ENCODE measurements around the gene SPON2. TPM values are rescaled to one million over a fixed set of nuclear protein-coding genes. Genes with fewer than 3 reads are reported as not detected.

Gene SPON2
- polyA plus RNA-seq, 2 donors = 17.0 to 26.9 TPM

DNA sequence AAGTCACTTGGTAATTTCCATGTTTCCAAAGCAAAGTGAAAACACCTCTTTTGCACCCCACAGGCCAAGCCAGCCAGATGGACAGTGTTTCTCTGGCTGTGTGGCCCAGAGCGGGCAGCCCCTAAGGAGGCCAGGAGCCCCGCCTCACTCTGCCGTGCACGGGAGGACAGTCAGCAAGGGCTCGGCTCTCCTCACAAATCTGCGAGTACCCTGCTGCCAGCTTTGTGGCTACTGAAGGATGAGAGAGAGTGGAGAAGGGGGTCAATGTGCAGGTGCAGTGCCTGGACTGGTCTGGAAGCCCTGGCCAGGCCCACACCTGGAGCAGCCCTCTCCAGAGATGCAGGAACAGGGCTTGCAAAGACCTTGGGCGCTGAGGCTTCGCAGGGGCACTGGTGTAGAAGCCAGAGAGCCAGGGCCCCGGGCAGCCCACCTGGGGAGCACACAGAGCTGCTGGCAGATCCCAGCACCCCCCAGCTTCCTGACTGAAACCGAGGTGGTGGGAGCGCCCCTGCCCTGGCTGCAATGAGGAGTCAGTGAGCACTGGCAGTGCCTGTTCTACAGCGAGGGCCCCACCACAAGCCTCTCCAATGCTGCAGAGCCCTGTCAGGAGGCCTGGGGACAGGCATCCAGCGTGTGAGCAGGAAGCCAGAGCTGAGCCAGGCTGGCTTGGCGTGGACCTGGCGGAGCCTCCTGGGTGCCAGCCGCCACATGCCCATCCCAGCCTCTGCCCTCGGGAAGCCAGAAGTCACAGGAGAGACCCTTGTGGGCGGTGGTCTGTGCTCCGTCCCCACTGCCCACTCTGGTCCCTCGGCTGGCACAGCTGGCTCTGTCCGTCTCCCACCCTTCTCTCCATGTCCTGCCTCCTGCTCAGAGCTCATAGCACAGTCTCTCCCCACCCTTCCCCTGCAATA is 3.9 kb downstream of the SPON2 start:
- no peak overlapping the region for H3K4me3 ChIP-seq (ENCODE audit: low read depth in 1 of 2, low read length in 2 of 2)
- peaks cover 3 to 28% of the 10 kb centered on the region in 2 donors for H3K4me1 ChIP-seq (ENCODE audit: control insufficient read depth in 2 of 2, insufficient read depth in 2 of 2, low read length in 1 of 2)
- H3K27ac ChIP-seq (ENCODE audit: low read depth in 2 of 2, low read length in 1 of 2) = no peak overlapping the region
- peaks cover 0 to 19% of the 10 kb centered on the region in 2 donors for H3K36me3 ChIP-seq (ENCODE audit: control insufficient read depth in 2 of 2, insufficient read depth in 2 of 2, low read length in 1 of 2)
- H3K27me3 ChIP-seq (ENCODE audit: control insufficient read depth in 1 of 2, insufficient read depth in 2 of 2, low read length in 2 of 2) = no peaks in the 10 kb centered on the region
- WGBS, 2 donors = 73 to 80% methylated on average over 21 of the region's 21 CpGs
- H3K9me3 ChIP-seq (ENCODE audit: control insufficient read depth in 2 of 2, insufficient read depth in 1 of 2, low read depth in 1 of 2, low read length in 1 of 2) = no peaks in the 10 kb centered on the region

DNA sequence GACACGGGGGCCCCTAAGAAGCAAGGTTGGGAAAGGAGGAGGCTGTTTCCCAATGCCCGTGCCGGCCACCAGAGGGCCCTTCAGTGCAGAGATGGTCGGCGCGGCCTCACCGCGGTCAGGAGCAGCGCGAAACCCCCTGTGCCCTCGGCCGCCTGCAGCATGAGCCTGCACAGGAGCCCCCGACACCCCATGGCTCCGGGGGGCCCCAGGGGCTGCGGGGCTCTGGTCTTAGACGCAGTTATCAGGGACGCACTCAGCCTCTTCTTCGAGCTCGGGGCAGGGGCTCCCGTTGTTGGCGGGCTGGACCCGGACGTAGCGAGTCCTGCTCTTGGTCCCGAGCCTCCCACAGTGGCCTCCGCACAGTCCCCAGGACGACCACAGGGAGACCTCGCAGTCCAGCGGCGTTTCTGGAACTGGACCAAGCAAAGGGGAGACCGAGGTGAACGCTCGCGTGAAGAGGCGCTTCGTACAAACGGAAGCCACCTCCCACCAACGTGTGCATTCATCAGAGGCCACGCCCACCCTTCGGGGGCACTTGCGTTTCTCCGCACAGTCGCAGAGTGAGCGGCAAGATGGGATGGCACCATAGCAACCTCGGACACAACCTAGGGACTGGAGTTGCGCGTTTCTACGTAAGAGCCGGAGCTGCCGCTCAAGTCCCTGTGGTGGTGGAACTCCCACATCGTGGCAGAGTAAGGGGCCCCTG is 5.0 kb downstream of the SPON2 start:
- Histone ChIP-seq H3K27me3 (ENCODE audit: control insufficient read depth in 1 of 2, insufficient read depth in 2 of 2, low read length in 2 of 2) (no peaks in the 10 kb centered on the region), H3K36me3 (ENCODE audit: control insufficient read depth in 2 of 2, insufficient read depth in 2 of 2, low read length in 1 of 2) (peaks cover 0 to 19% of the 10 kb centered on the region in 2 donors), H3K9me3 (ENCODE audit: control insufficient read depth in 2 of 2, insufficient read depth in 1 of 2, low read depth in 1 of 2, low read length in 1 of 2) (no peaks in the 10 kb centered on the region), H3K27ac (ENCODE audit: low read depth in 2 of 2, low read length in 1 of 2) (peak overlapping the region; percentile 19 to 44), H3K4me1 (ENCODE audit: control insufficient read depth in 2 of 2, insufficient read depth in 2 of 2, low read length in 1 of 2) (peaks cover 1 to 24% of the 10 kb centered on the region in 2 donors), H3K4me3 (ENCODE audit: low read depth in 1 of 2, low read length in 2 of 2) (peak overlapping the region; percentile 59 to 61)
- 3 to 7% methylated on average over 49 to 51 of the region's 51 CpGs for WGBS, 2 donors

DNA sequence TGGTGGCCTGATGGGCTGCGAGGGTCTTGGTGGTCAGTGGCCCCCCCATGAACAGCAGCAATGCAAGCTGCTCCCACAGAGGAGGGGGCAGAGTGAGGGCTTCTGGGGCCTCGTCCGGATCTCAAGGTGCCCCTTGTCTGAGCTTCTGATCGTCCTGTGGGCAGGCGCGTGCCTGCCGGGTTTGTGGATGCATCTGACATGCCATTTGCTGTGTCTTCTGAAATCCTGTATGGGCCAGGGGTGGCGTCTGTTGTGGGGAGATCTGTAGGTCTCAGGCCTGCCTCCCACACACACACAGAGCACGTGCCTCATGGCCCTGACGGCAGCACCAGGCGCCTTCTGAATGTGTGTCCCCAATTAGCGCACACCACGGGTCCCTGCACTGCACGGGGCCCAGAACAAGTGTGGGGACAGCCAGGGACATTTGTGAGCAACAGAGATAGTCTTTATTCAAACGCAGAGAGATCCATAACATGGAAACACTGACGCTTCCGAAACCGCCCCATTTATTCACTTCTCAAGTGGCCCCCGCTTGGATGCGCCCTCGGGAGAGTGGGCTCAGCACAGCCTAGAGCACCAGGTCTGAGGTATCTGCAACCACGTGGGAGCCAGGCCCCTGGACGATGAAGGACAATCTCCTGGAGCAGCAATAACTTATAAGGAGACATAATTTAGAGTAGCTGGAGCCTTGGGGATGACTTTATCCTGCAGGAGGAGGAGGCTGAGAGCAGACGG is 5.7 kb downstream of the SPON2 start:
- no peak overlapping the region for H3K4me3 ChIP-seq (ENCODE audit: low read depth in 1 of 2, low read length in 2 of 2)
- peaks cover 0 to 19% of the 10 kb centered on the region in 2 donors for H3K36me3 ChIP-seq (ENCODE audit: control insufficient read depth in 2 of 2, insufficient read depth in 2 of 2, low read length in 1 of 2)
- peaks cover 0 to 18% of the 10 kb centered on the region in 2 donors for H3K4me1 ChIP-seq (ENCODE audit: control insufficient read depth in 2 of 2, insufficient read depth in 2 of 2, low read length in 1 of 2)
- H3K27ac ChIP-seq (ENCODE audit: low read depth in 2 of 2, low read length in 1 of 2) = no peak overlapping the region
- no peaks in the 10 kb centered on the region for H3K27me3 ChIP-seq (ENCODE audit: control insufficient read depth in 1 of 2, insufficient read depth in 2 of 2, low read length in 2 of 2)
- no peaks in the 10 kb centered on the region for H3K9me3 ChIP-seq (ENCODE audit: control insufficient read depth in 2 of 2, insufficient read depth in 1 of 2, low read depth in 1 of 2, low read length in 1 of 2)
- 57 to 64% methylated on average over 24 of the region's 24 CpGs for WGBS, 2 donors

DNA sequence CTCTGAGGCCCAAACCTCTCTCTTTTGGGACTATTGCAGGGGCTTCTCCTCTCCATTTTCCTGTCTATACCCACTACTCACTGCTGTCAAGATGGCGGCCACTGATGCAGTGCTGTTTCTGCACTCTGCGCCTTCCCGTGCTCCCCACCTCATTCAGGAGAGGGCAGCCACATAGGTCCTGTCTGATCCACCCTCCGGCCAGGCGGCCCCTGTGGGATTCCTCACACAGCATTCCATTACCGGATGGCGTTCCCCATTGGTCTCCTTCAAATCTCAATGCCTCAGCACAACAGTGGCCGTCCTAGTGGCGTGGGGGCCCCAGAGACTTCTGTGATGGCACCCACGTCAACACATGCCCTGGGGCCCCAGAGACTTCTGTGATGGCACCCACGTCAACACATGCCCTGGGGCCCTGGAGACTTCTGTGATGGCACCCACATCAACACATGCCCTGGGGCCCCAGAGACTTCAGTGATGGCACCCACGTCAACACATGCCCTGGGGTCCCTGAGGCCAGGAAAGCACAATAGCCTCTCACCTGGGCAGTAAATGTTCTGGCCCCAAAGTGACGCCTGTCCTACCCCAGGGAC is 7.3 kb downstream of the SPON2 start:
- Histone ChIP-seq H3K4me1 (ENCODE audit: control insufficient read depth in 2 of 2, insufficient read depth in 2 of 2, low read length in 1 of 2) (peaks cover 0 to 8% of the 10 kb centered on the region in 2 donors), H3K27me3 (ENCODE audit: control insufficient read depth in 1 of 2, insufficient read depth in 2 of 2, low read length in 2 of 2) (no peaks in the 10 kb centered on the region), H3K9me3 (ENCODE audit: control insufficient read depth in 2 of 2, insufficient read depth in 1 of 2, low read depth in 1 of 2, low read length in 1 of 2) (no peaks in the 10 kb centered on the region), H3K4me3 (ENCODE audit: low read depth in 1 of 2, low read length in 2 of 2) (no peak overlapping the region), H3K27ac (ENCODE audit: low read depth in 2 of 2, low read length in 1 of 2) (no peak overlapping the region), H3K36me3 (ENCODE audit: control insufficient read depth in 2 of 2, insufficient read depth in 2 of 2, low read length in 1 of 2) (peaks cover 0 to 11% of the 10 kb centered on the region in 2 donors)
- WGBS, 2 donors = 83 to 96% methylated on average over 13 of the region's 13 CpGs

DNA sequence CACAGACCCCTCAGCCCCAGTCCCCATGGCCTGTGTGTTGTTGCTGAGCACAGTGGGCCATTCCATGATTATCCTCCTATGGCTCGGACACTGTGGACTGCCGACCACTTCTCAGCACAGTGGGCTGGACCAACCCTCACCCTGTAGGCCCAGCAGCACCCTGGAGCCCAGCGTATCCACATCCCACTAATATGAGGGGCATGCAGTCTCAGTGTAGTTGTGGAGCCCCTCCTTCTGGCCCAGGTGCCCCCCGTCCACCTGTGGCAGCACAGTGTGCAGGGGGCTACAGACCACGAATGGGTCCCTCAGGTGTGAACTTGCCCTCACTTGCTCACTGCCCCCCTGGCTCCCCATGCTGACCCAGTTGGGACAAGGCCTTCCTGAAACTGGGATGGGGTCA is 7.9 kb downstream of the SPON2 start:
- Histone ChIP-seq H3K36me3 (ENCODE audit: control insufficient read depth in 2 of 2, insufficient read depth in 2 of 2, low read length in 1 of 2) (peaks cover 0 to 5% of the 10 kb centered on the region in 2 donors), H3K27ac (ENCODE audit: low read depth in 2 of 2, low read length in 1 of 2) (no peak overlapping the region), H3K4me3 (ENCODE audit: low read depth in 1 of 2, low read length in 2 of 2) (no peak overlapping the region), H3K27me3 (ENCODE audit: control insufficient read depth in 1 of 2, insufficient read depth in 2 of 2, low read length in 2 of 2) (no peaks in the 10 kb centered on the region), H3K9me3 (ENCODE audit: control insufficient read depth in 2 of 2, insufficient read depth in 1 of 2, low read depth in 1 of 2, low read length in 1 of 2) (no peaks in the 10 kb centered on the region), H3K4me1 (ENCODE audit: control insufficient read depth in 2 of 2, insufficient read depth in 2 of 2, low read length in 1 of 2) (peaks cover 0 to 8% of the 10 kb centered on the region in 2 donors)
- 93 to 98% methylated on average over 5 of the region's 5 CpGs for WGBS, 2 donors

DNA sequence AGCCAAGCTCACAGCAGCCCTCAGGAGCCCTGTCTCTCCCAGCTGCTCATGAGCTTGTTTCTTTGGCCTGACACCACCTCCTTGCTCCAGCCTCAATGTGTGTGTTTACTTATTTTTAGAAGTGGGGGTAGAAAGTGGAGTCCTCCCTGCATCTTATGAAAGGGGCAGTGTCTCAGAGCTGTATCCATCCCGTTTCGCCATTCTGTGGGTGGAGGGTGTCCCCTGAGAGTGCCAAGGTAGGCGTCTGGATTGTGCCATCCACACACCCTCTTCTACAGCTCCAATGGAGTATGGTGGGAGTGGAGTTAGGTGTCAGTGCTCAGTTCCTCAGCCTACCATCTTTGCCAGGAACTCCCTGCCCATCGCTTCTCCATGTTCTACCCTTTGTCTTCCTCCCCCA is 8.3 kb downstream of the SPON2 start:
- Histone ChIP-seq H3K4me3 (ENCODE audit: low read depth in 1 of 2, low read length in 2 of 2) (no peak overlapping the region), H3K27ac (ENCODE audit: low read depth in 2 of 2, low read length in 1 of 2) (no peak overlapping the region), H3K27me3 (ENCODE audit: control insufficient read depth in 1 of 2, insufficient read depth in 2 of 2, low read length in 2 of 2) (no peaks in the 10 kb centered on the region), H3K4me1 (ENCODE audit: control insufficient read depth in 2 of 2, insufficient read depth in 2 of 2, low read length in 1 of 2) (peaks cover 0 to 8% of the 10 kb centered on the region in 2 donors), H3K9me3 (ENCODE audit: control insufficient read depth in 2 of 2, insufficient read depth in 1 of 2, low read depth in 1 of 2, low read length in 1 of 2) (no peaks in the 10 kb centered on the region), H3K36me3 (ENCODE audit: control insufficient read depth in 2 of 2, insufficient read depth in 2 of 2, low read length in 1 of 2) (peaks cover 0 to 1% of the 10 kb centered on the region in 2 donors)
- WGBS, 2 donors = 89 to 92% methylated on average over 4 of the region's 4 CpGs

DNA sequence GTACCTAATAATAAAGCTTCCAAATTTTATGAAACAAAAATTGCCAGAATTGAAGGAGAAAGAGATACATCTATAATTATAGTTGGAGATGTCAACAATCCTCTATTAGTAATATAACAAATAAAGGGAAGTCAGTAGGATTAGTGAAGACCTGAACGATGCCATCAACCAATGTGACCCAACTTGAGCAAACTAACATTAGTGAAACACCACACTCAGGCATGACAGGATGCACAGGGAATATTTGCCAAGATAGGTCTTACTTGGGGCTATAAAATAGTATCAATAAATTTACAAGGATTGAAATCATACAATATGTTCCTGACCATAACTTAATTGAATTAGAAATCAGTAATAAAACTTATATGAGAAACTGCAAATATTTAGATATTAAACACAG is 12.0 kb downstream of the SPON2 start:
- H3K9me3 ChIP-seq (ENCODE audit: control insufficient read depth in 2 of 2, insufficient read depth in 1 of 2, low read depth in 1 of 2, low read length in 1 of 2) = no peaks in the 10 kb centered on the region
- no peaks in the 10 kb centered on the region for H3K4me1 ChIP-seq (ENCODE audit: control insufficient read depth in 2 of 2, insufficient read depth in 2 of 2, low read length in 1 of 2)
- H3K4me3 ChIP-seq (ENCODE audit: low read depth in 1 of 2, low read length in 2 of 2) = no peak overlapping the region
- H3K27me3 ChIP-seq (ENCODE audit: control insufficient read depth in 1 of 2, insufficient read depth in 2 of 2, low read length in 2 of 2) = no peaks in the 10 kb centered on the region
- 63 to 71% methylated on average over 1 of the region's 1 CpG for WGBS, 2 donors
- no peaks in the 10 kb centered on the region for H3K36me3 ChIP-seq (ENCODE audit: control insufficient read depth in 2 of 2, insufficient read depth in 2 of 2, low read length in 1 of 2)
- H3K27ac ChIP-seq (ENCODE audit: low read depth in 2 of 2, low read length in 1 of 2) = no peak overlapping the region

DNA sequence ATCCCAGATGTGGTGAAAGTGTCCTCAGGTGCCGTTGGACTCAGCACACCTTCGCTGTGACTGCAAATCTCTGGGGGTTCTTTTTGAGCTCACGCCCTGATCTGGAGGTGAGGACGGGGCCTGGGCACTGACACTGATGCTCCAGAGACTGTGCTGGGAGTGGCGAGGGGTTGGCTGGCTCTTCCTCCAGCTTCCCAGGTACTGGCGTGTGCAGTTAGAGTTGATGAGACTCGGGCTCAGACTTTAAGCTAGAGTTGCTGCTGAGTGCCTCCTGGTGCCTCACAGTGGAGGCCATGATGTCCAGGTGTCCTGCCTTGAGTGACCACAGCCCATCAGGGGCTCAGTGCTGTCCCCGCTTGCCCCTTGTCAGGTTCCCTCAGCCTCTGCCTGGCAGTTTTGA is 16.3 kb downstream of the SPON2 start:
- Histone ChIP-seq H3K4me1 (ENCODE audit: control insufficient read depth in 2 of 2, insufficient read depth in 2 of 2, low read length in 1 of 2) (peaks cover 0 to 7% of the 10 kb centered on the region in 2 donors), H3K36me3 (ENCODE audit: control insufficient read depth in 2 of 2, insufficient read depth in 2 of 2, low read length in 1 of 2) (no peaks in the 10 kb centered on the region), H3K4me3 (ENCODE audit: low read depth in 1 of 2, low read length in 2 of 2) (no peak overlapping the region), H3K27me3 (ENCODE audit: control insufficient read depth in 1 of 2, insufficient read depth in 2 of 2, low read length in 2 of 2) (no peaks in the 10 kb centered on the region), H3K27ac (ENCODE audit: low read depth in 2 of 2, low read length in 1 of 2) (no peak overlapping the region), H3K9me3 (ENCODE audit: control insufficient read depth in 2 of 2, insufficient read depth in 1 of 2, low read depth in 1 of 2, low read length in 1 of 2) (peaks cover 0 to 3% of the 10 kb centered on the region in 2 donors)
- 77 to 91% methylated on average over 8 of the region's 8 CpGs for WGBS, 2 donors

DNA sequence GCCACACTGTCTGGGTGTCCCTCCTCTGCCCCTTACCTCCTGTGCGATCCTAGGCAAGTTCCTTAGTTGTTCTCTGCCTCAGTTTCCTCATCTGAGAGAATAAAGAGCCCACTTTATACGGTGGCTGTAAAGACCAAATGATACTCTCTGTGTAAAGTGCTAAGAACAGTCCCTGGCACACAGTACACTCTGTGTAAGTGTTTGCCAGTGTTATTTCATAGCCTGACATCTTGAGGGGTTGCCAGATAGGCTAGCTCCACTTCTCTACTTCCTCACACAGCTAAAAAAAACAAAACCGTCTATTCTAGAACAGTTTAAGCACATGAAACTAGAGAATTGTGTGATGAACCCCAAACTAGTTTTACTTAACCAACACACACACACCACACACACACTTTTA is 17.1 kb downstream of the SPON2 start:
- 58 to 71% methylated on average over 3 of the region's 3 CpGs for WGBS, 2 donors
- H3K4me1 ChIP-seq (ENCODE audit: control insufficient read depth in 2 of 2, insufficient read depth in 2 of 2, low read length in 1 of 2) = peaks cover 0 to 7% of the 10 kb centered on the region in 2 donors
- no peaks in the 10 kb centered on the region for H3K36me3 ChIP-seq (ENCODE audit: control insufficient read depth in 2 of 2, insufficient read depth in 2 of 2, low read length in 1 of 2)
- peaks cover 0 to 9% of the 10 kb centered on the region in 2 donors for H3K9me3 ChIP-seq (ENCODE audit: control insufficient read depth in 2 of 2, insufficient read depth in 1 of 2, low read depth in 1 of 2, low read length in 1 of 2)
- H3K27me3 ChIP-seq (ENCODE audit: control insufficient read depth in 1 of 2, insufficient read depth in 2 of 2, low read length in 2 of 2) = no peaks in the 10 kb centered on the region
- H3K27ac ChIP-seq (ENCODE audit: low read depth in 2 of 2, low read length in 1 of 2) = no peak overlapping the region
- no peak overlapping the region for H3K4me3 ChIP-seq (ENCODE audit: low read depth in 1 of 2, low read length in 2 of 2)

Measured in esophagus (tissue), 2 donors.